RWPE1 (cell line): ENCODE data around the gene HOOK1.

Source experiments
- CTCF ChIA-PET: fragments of 350-600 bp; sonication (Branson Sonifier 250); formaldehyde crosslinking; extraction: SDS; loops from one replicate; lab custom pipeline; 2021; lab: Yijun Ruan, JAX
- POLR2A ChIA-PET: fragments of 400-600 bp; formaldehyde crosslinking; extraction: SDS; loops from one replicate; lab custom pipeline; 2020; ENCODE audit warnings: antibody characterized with exemption; ENCODE audit not compliant: low non-redundant PET; lab: Yijun Ruan, JAX
- DNase-seq: peaks from one replicate; pipeline ENCODE4 v3.0.0; 2012; ENCODE audit warnings: low spot score
- H3K27ac ChIP-seq: fragments of 450-650 bp; 2 replicates; pipeline ENCODE4 v1.5.1; 2017
- CTCF ChIP-seq: fragments of 450-650 bp; conservative IDR thresholded peaks from 2 replicates; pipeline ENCODE4 v1.5.1; 2017; ENCODE audit warnings: low read depth, mild to moderate bottlenecking

HOOK1 gene

GRCh38 chr1:59814901-59815825 lies at the start of gene HOOK1:
TSS of gene HOOK1 (plus strand) at chr1:59814949. CDS start at chr1:59815118, 169 bp downstream.
- ChIA-PET CTCF (interaction anchor here (0.7 to 1.2 kb wide), 2 partner anchors 43 to 132 kb away, joined by 3 to 7 read pairs; no protein-coding TSS in a partner anchor), POLR2A (interaction anchor here (0.6 to 0.7 kb wide), 2 partner anchors 36 to 54 kb away, joined by 3 read pairs; no protein-coding TSS in a partner anchor)
- no peak for TF ChIP-seq CTCF
- no peak within 1 kb of the TSS for H3K27ac ChIP-seq
- DNase-seq, result peak; percentile 27

GRCh38 chr1:59765011-59765730 lies 49.6 kb upstream of the HOOK1 start:
- TF ChIP-seq CTCF, result no peak
- POLR2A ChIA-PET, result no interaction called here
- no peak overlapping the region; the same call in 1 of the 2 replicates for H3K27ac ChIP-seq
- DNase-seq, result peak; percentile 70
- CTCF ChIA-PET, result interaction anchor here (0.9 kb wide), 1 partner anchor 182 kb away, joined by 7 read pairs; no protein-coding TSS in a partner anchor

- CTCF ChIA-PET, result interaction anchor here (0.7 kb wide), 1 partner anchor 1026 kb away, joined by 3 read pairs; no protein-coding TSS in a partner anchor
- TF ChIP-seq CTCF, result no peak
- POLR2A ChIA-PET, result no interaction called here
- H3K27ac ChIP-seq, result no peak overlapping the region
- no peak for DNase-seq
Observed at GRCh38 chr1:59766227-59766855, 48.4 kb upstream of the HOOK1 start.

GRCh38 chr1:59767119-59767518 lies 47.6 kb upstream of the HOOK1 start:
- TF ChIP-seq CTCF, result no peak

GRCh38 chr1:59768792-59769735 lies 45.7 kb upstream of the HOOK1 start:
- DNase-seq, result no peak
- no peak for TF ChIP-seq CTCF
- CTCF ChIA-PET, result interaction anchor here (0.6 kb wide), 2 partner anchors 1222 to 1322 kb away, joined by 3 read pairs; partner anchors contain the start of gene OMA1
- no peak overlapping the region for H3K27ac ChIP-seq
- POLR2A ChIA-PET, result no interaction called here

More at GRCh38 chr1:59767119-59767518, 47.6 kb upstream of the HOOK1 start:
- POLR2A ChIA-PET, result no interaction called here
- CTCF ChIA-PET, result no interaction called here
- no peak for DNase-seq
- H3K27ac ChIP-seq, result no peak overlapping the region
